NCI-H2227 (cell line): ENCODE measurements around the gene NRN1.
A peak's percentile ranks its signal among the peaks of the same experiment; 100 is the strongest.
"Not testable (repeated sequence)": the region's sequence is repeated elsewhere in the genome, so short reads cannot be mapped to it uniquely, and the experiment has no call there.

ENCODE experiments used
- DNase-seq: peaks from one replicate; lab custom pipeline; 2025; ENCODE audit not compliant: unreplicated experiment; lab: John Stamatoyannopoulos, UW

The NRN1 gene

GRCh38 chr6:6006428-6007365 lies at the start of gene NRN1:
TSS of gene NRN1 (minus strand) at chr6:6006925. CDS start at chr6:6006749, 176 bp downstream.
- DNase-seq: peak; percentile 71

- no peak for DNase-seq
Measured at GRCh38 chr6:6052216-6052615, 45.5 kb upstream of the NRN1 start.

- no peak for DNase-seq
Measured at GRCh38 chr6:6046716-6047115, 40.0 kb upstream of the NRN1 start.

- no peak for DNase-seq
Measured at GRCh38 chr6:6039946-6040509, 33.3 kb upstream of the NRN1 start.

GRCh38 chr6:6037179-6037578 lies 30.5 kb upstream of the NRN1 start:
- DNase-seq: no peak

GRCh38 chr6:6033858-6034257 lies 27.1 kb upstream of the NRN1 start:
- no peak for DNase-seq

GRCh38 chr6:6026513-6027205 lies 19.9 kb upstream of the NRN1 start:
- DNase-seq: no peak

GRCh38 chr6:6025736-6026135 lies 19.0 kb upstream of the NRN1 start:
- no peak for DNase-seq

- no peak for DNase-seq
Measured at GRCh38 chr6:6024220-6024619, 17.5 kb upstream of the NRN1 start.

GRCh38 chr6:6022841-6023240 lies 16.1 kb upstream of the NRN1 start:
- not testable (repeated sequence) for DNase-seq

GRCh38 chr6:6008648-6009421 lies 2.1 kb upstream of the NRN1 start:
- peak; percentile 98 for DNase-seq

- no peak for DNase-seq
Measured at GRCh38 chr6:6008089-6008647, 1.4 kb upstream of the NRN1 start.

GRCh38 chr6:6007366-6008088 lies 802 bp upstream of the NRN1 start:
- peak; percentile 90 for DNase-seq

- DNase-seq: peak; percentile 21
Measured at GRCh38 chr6:6006006-6006427, 708 bp downstream of the NRN1 start.

GRCh38 chr6:6005051-6006005 lies 1.4 kb downstream of the NRN1 start:
- no peak for DNase-seq

- peak; percentile 19 for DNase-seq
Measured at GRCh38 chr6:6004390-6004995, 2.2 kb downstream of the NRN1 start.

- peak; percentile 38 for DNase-seq
Measured at GRCh38 chr6:6003621-6004366, 2.9 kb downstream of the NRN1 start.
